Stimulated activated CD4-positive, alpha-beta T cell treated with anti-CD3 and anti-CD28 coated beads, TNF-alpha, amount 100 ng/mL, for 1 hour (primary cell): ENCODE measurements around the gene LRMDA.
"Not testable (repeated sequence)": the region's sequence is repeated elsewhere in the genome, so short reads cannot be mapped to it uniquely, and the experiment has no call there.

Source experiments
- DNase-seq, 3 donors: peaks; one replicate each; pipeline ENCODE4 v3.0.0-alpha.2; 2020; ENCODE audit warnings: low read depth in 3 of 3, low spot score in 1 of 3

The LRMDA gene

DNA sequence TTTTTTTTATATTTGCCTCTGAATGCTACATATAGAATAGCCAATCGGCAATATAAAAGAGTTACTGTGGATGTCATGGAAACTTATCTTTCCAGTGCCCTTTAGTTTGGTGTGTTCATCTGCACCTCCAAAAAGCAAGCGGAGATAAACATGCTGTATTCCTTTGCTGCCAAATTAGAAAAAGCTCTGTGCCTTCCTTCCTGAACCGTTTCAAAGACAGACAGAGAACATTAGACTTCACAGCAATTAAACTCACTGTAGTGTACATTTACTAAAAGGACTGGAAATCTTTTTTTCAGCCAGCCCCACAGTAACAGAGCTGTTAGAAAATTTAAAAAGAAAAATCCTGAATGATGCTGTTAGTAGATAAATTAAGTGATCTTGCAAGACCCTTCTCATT lies 707.5 kb downstream of the LRMDA start:
- DNase-seq, result no peak

- DNase-seq, result no peak
Measured at GRCh38 chr10:76139431-76139830, 708.0 kb downstream of the LRMDA start.

- no peak for DNase-seq
Measured at GRCh38 chr10:76141376-76141775, 710.0 kb downstream of the LRMDA start.

DNA sequence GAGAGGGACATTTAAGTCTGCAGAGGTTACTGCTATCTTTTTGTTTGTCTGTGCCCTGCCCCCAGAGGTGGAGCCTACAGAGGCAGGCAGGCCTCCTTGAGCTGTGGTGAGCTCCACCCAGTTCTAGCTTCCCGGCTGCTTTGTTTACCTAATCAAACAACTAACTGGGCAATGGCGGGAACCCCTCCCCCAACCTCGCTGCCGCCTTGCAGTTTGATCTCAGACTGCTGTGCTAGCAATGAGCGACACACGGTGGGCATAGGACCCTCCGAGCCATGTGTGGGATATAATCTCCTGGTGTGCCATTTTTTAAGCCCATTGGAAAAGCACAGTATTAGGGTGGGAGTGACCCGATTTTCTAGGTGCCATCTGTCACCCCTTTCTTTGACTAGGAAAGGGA lies 716.8 kb downstream of the LRMDA start:
- DNase-seq, result not testable (repeated sequence)

DNA sequence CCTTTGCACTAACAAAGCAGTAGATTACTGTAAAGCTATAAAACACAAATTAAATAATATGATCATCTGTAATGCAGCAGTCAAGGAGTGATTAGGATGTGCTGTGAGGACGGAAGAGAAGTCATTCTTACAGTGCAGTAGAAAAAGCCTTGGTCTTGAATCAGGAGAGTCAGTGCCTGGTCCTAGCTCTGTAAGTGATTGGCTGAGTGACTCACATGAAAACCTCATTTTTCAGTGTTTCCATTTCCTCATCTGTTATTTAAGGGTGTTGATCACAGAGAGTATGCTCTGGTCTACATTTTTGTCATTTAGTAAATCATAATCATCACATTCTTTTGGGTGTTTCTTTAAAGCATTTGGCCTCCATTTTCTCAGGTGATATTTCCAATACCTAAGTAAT lies 717.8 kb downstream of the LRMDA start:
- no peak for DNase-seq

DNA sequence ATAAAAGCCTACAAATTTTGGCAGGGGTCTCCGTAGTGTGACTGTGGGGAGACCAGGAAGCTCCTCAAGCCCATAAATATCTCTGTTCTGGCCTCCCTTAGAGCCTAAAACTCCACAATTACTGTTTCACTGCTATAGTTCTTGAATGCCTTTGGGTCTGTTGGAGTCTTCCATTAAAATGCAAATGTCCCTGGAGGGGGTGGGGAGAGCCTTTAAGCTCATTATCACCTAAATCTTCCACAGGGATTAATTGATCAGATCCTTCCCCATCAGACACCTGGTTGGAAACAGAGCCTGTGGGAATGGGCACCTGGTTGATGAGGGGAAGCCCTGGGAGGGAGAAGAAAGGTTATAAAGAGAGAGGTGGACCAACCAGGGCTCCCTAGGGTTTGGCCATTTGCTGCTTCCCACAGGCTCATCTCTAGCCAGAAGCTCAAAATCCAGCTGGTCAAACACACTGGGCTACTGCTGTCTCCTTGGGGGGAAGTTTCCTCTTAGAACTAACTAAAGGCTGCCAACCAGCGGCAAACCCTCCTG lies 718.2 kb downstream of the LRMDA start:
- DNase-seq, result no peak

- no peak for DNase-seq
Measured at GRCh38 chr10:76150139-76150875, 718.9 kb downstream of the LRMDA start.

- DNase-seq, result no peak
Measured at GRCh38 chr10:76150876-76151288, 719.5 kb downstream of the LRMDA start.

DNA sequence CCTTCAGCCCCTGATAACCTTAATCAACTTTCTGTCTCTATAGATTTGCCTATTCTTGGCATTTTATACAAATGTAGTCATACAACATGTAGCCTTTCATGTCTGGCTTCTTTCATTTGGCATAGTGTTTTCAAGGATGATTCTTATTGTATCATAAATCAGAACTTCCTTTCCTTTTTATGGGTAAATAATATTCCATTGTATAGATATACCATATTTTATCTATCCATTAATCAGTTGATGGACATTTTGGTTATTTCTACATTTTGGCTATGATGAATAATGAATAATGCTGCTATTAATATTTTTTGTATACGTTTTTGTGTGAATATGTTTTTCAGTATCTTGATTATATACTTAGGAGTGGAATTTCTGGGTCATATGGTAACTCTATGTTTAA lies 720.8 kb downstream of the LRMDA start:
- no peak for DNase-seq

DNA sequence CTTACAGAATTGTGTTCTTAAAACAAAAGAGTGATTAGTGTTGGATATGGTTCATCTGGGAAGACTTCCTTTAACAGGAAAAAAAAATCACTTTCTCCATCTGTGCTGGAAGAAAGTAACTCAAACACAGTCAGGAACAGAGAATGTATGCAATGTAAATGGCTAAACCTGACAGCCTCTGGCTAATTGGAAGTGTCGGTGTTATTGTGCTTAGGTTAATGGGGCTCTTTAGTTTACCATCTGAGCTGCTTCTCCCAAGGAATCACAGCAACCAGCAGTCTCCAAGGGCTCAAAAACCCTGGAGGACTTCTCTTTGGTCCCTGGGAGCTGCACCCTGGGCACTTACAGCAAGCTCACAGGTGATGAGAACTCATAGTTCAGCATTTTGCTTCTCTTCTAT lies 724.5 kb downstream of the LRMDA start:
- DNase-seq, result no peak

- DNase-seq, result no peak
Measured at GRCh38 chr10:76160446-76161300, 729.2 kb downstream of the LRMDA start.

DNA sequence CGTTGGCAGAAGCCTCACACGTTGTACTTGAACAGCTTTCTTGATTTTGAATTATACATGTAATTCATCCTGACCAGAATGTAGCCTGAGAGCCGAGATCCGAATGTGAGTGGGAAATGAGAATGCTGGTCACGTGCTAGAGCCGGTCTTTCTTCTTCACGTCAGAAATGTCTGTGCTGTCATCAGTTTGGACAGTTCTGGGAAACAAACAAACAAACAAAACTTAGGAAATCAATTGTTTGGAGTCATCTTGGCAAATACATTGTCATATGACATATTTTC lies 729.8 kb downstream of the LRMDA start:
- no peak for DNase-seq

DNA sequence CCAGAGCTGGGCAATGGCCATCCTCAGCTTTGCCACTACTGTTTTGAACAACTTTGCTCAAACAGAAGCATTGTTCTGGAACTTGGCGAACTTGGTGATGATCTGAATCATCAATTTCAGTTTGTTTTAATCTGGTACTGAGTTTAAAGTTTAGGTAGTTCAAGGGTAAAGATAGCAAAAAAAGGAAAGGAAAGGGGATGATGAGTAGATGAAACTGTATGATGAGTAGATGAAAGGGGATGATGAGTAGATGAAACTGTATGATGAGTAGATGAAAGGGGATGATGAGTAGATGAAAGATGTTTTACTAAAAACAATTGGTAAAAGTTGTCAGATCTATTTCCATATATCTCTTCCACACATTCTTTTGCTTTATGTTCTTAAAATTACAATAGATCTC lies 737.0 kb downstream of the LRMDA start:
- no peak for DNase-seq

GRCh38 chr10:76169246-76169645 lies 737.8 kb downstream of the LRMDA start:
- no peak for DNase-seq

GRCh38 chr10:76172020-76172419 lies 740.6 kb downstream of the LRMDA start:
- no peak for DNase-seq

DNA sequence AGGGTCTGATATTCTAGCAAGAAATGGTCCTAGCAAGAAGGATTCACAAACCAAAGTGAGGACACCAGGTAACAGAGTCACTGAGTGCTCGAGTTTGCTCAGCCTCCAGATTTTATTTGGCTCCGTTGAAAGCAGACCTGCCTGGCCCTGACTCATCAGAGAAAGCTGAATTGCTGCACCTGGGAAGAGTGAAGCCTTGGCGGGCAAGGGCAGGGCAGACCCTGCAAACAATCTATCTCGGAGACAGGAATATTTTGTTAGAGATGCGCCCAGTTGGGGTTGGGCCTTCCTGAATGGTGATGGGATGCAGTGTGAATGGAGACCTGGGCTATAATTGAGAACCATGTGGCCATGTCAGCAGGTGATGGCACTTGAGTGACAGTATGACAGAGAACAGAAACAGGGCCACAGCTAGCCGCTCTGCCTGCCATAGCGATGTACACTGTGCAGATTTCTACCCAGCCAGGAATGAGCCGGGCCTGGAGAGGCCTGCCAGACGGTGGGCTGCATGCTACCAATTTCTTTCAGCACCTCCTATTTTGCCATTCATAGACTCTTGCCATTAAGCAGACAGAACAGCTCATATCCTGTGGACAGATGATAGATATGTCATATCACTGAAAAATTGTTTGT lies 744.2 kb downstream of the LRMDA start:
- DNase-seq, result no peak

GRCh38 chr10:76176166-76176550 lies 744.7 kb downstream of the LRMDA start:
- no peak for DNase-seq

DNA sequence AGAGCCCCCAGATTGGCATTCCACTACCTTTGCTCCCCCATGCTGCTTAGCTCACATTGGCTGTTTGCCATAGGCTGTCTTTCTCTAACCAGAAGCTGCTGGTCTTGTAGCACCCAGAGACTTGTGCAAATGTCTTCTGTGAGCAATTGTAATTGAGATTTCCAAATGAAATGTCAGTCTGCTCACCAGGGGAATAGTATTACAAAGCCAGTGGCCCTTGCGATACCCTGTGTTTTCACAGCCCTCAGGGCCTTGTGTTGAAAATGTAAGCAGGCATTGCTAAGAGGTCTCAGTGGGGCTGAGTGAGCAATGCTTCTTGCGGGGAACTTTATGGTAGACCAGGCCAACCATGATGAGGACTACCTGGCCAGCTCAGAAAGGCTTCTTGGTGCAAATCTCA lies 746.5 kb downstream of the LRMDA start:
- DNase-seq, result no peak

DNA sequence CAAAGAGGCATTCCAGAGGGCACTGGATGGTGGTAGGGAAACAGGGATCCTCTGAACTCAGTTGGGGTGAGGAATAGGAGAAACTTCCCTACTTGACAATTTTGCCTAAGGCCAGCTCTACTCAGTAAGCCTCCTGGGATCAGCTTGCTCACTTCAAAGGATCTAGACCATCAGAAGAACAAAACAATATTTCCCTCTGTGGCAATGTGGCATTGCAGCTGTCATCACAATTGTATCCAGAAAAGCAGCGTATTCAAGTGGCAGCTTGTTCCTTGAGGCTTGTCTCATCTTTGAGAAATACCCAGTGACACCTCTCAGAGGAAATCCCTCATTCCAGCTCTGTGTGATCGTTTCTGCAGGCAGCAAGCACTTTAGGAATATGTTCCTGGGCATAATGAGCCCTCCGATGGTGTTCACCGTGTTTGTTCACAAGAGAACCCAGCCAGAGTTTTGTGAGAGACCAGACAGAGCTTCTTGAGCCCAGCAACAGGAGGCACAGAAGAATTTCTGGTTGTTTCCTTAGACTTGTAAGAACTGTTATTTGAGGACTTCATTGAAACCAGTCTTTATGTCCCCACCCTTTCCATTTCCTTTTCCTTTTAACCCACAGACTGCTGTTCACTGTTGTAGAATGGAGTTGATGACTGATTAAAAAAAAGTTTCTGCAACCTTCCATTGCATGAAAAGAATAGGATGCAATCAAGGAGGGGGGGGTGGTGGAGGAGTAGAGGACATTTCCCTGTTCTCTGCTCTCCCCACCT lies 747.3 kb downstream of the LRMDA start:
- DNase-seq, result no peak

- DNase-seq, result no peak
Measured at GRCh38 chr10:76179806-76180205, 748.4 kb downstream of the LRMDA start.

GRCh38 chr10:76184647-76185046 lies 753.2 kb downstream of the LRMDA start:
- no peak for DNase-seq
